Neural cell (in vitro differentiated cells): ENCODE data around the gene LYRM7.

Source experiments
- CTCF ChIP-seq: fragments of 450-650 bp; IDR thresholded peaks from 2 replicates; pipeline ENCODE4 v1.5.1; 2014; ENCODE audit warnings: antibody characterized with exemption, mild to moderate bottlenecking, moderate library complexity; ENCODE audit not compliant: poor library complexity, severe bottlenecking
- EP300 ChIP-seq: fragments of 450-650 bp; conservative IDR thresholded peaks from 2 replicates; pipeline ENCODE4 v1.6.1; 2014; ENCODE audit warnings: antibody characterized with exemption, mild to moderate bottlenecking, moderate library complexity; ENCODE audit not compliant: poor library complexity, severe bottlenecking
- EZH2 ChIP-seq: fragments of 200-600, 300-800 bp; shearing (Covaris generic), sonication (generic); IDR thresholded peaks from 2 replicates; pipeline ENCODE4 v1.6.1; 2014; ENCODE audit warnings: antibody characterized with exemption, low read length, borderline replicate concordance, mild to moderate bottlenecking; ENCODE audit not compliant: insufficient read depth, poor library complexity, severe bottlenecking
- MXI1 ChIP-seq: fragments of 450-650 bp; conservative IDR thresholded peaks from 2 replicates; pipeline ENCODE4 v1.6.1; 2014; ENCODE audit warnings: antibody characterized with exemption, mild to moderate bottlenecking; ENCODE audit not compliant: poor library complexity, severe bottlenecking
- POLR2AphosphoS5 ChIP-seq: IDR thresholded peaks from 2 replicates; pipeline ENCODE4 v1.6.1; 2012
- RAD21 ChIP-seq: fragments of 450-650 bp; conservative IDR thresholded peaks from 2 replicates; pipeline ENCODE4 v1.6.1; 2014; ENCODE audit warnings: antibody characterized with exemption, mild to moderate bottlenecking, moderate library complexity
- REST ChIP-seq: IDR thresholded peaks from 2 replicates; pipeline ENCODE4 v1.6.1; 2012; ENCODE audit warnings: borderline replicate concordance
- TAF1 ChIP-seq: IDR thresholded peaks from 2 replicates; pipeline ENCODE4 v1.6.1; 2012; ENCODE audit warnings: low read depth

- TF ChIP-seq CTCF: no peak
- no peak for TF ChIP-seq EZH2
- TF ChIP-seq EP300: no peak
- TF ChIP-seq POLR2AphosphoS5: peak; percentile 99
- peak; percentile 93 for TF ChIP-seq MXI1
- peak; percentile 51 for TF ChIP-seq TAF1
- no peak for TF ChIP-seq REST
- TF ChIP-seq RAD21: peak; percentile 16
Observed at GRCh38 chr5:131170540-131171275, at the start of gene LYRM7.
